ENCODE results near the gene GJC2. TPM values are rescaled to one million over a fixed set of nuclear protein-coding genes. Genes with fewer than 3 reads are reported as not detected.

The GJC2 gene
- total RNA-seq, 1 donor from 2014 or later: 0.75 TPM

DNA sequence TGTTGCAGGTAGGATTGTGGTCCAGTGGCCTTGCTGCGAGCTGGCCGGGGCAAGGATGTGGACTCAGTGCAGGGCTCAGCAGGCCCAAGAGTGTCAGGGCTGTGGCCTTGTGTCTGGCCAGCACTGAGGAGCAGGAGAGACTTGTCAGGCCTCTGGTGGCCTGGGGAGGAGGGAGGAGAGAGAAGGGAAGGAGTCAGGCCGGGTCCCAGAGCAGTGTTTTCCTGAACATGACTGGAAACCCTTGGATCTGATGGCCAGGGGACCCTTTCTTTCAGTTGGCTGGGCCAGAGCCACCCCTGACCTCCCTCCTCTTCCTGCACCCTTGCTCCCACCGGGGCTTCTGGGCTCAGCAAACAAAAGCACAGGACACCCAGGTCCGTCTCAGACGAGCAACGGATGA lies 20.9 kb downstream of the GJC2 start:
- intact Hi-C loops (cut with micrococcal nuclease): no loop called here

DNA sequence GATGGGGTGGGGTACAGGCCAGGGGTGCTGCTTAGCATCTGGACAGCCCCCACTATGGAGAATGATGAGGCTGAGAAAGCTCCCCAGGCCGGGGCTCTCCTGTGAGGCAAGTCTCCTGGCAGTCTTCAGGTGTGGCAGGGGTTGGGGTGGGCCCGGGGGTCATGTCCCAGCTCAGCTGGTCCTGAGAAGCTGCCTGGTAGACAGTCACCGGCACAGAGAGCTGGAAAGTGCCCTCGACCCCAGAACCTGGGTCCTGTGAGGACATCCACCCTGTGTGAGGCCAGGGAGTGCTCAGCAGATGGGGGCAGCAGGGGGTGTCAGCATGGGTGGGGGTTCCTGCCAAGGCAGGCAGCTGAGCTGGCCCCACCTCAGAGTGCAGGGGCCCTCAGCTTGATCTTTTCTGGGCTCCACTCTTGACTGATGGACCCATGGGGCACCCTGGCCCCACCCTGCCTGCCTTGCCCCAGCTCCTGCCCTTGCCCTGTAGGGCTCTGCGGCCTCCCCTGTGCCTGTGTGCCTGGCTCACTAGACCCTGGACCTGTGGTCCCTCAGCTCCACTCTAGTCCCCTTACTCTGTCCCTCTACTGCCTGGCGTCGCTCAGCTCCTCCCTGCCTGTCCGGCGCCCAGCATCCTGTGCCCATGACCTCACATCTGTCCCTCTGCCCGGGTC lies 21.6 kb downstream of the GJC2 start:
- intact Hi-C loops (cut with micrococcal nuclease): no loop called here

- intact Hi-C loops (cut with micrococcal nuclease): no loop called here
Observed at GRCh38 chr1:228172591-228173527, 23.1 kb downstream of the GJC2 start.

GRCh38 chr1:228173528-228174481 lies 24.1 kb downstream of the GJC2 start:
- intact Hi-C loops (cut with micrococcal nuclease): loop anchor here (1.0 to 2.0 kb wide), 2 partner anchors 8 to 39 kb away; no protein-coding TSS in a partner anchor

GRCh38 chr1:228174482-228175315 lies 25.0 kb downstream of the GJC2 start:
- intact Hi-C loops (cut with micrococcal nuclease): loop anchor here (1.0 to 2.0 kb wide), 2 partner anchors 8 to 38 kb away; no protein-coding TSS in a partner anchor

DNA sequence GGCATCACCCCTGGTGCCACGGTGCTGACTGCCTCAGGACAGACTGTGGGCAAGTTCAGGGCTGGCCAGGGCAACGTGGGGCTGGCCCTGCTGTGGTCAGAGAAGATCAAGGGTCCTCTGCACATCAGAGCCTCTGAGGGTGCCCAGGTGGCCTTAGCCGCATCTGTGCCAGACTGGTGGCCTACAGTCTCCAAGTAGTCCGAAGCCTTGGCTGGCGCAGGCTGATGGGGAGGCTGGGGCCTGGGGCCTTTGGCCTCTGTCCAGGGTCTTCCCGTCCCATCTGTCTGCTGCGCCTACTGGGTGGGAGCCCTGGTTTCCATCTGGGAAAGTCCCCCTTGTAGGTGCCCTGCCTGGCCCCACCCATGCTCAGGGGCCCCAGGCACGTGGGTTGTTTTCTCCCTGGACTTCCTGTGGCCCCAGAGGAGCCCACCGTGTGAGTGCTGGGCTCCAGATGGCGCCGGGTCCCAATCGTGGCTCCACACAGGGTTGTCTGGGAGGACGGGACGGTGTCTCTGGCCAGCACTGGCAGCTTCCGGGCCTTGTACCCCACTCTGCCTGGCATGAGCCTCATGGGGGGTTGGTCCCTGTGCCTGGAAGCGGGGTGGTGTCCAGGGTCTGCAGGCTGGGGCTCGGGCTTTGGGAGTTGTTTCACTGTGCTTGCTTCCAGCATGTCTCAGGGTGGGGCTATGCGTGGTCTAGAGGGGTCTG lies 25.7 kb downstream of the GJC2 start:
- intact Hi-C loops (cut with micrococcal nuclease): loop anchor here (2.0 kb wide), 1 partner anchor 37 kb away; no protein-coding TSS in a partner anchor

GRCh38 chr1:228176024-228176395 lies 26.3 kb downstream of the GJC2 start:
- intact Hi-C loops (cut with micrococcal nuclease): no loop called here

DNA sequence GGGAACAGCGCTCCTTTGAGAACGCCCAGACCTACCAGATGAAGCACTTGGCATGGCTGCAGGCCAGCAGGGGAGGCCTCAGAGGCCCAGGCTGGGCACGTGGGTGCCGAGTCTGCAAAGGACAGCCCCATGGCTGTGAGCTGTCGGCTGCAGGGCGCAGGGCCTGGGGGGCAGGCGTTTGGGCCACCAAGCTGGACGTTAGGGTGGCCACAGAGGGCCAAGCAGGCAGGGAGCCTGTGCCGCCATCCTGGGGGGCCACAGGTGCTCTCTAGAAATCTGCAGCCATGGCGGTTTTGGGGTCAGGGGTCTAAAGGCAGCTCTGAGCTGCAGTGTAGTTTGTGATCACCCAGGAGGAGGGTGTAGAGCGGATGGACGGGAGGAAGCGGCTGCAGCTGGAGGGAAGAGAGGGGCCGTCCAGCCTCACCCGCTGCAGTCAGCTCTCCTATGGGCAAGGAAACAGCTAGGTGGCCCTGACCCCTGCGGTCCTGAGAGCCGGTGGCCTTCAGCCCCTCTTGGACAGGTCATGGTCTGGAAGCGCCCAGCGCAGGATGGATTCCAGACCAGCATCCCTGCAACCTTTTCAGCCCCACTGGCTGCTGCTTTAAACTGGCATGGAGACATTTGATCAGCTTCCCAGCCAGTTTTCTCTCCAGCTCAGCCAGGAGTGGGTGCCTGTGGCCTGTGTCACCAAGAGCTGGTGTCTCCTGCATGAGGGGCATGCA lies 26.9 kb downstream of the GJC2 start:
- intact Hi-C loops (cut with micrococcal nuclease): no loop called here

DNA sequence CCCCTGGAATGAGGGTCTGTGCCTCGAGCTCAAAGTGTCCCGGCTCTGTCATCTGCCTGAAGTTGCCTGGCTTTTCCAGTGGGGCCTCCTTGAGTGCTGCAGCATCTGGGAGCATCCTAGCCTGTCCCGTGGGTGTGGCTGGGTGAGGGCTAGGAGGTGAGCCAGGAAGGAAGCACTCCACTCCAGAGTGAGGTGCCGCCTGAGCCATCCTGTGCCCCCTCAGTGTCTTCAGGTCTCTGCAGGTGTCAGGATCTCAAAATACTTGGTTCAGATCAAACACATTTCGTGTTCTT lies 27.4 kb downstream of the GJC2 start:
- intact Hi-C loops (cut with micrococcal nuclease): no loop called here

DNA sequence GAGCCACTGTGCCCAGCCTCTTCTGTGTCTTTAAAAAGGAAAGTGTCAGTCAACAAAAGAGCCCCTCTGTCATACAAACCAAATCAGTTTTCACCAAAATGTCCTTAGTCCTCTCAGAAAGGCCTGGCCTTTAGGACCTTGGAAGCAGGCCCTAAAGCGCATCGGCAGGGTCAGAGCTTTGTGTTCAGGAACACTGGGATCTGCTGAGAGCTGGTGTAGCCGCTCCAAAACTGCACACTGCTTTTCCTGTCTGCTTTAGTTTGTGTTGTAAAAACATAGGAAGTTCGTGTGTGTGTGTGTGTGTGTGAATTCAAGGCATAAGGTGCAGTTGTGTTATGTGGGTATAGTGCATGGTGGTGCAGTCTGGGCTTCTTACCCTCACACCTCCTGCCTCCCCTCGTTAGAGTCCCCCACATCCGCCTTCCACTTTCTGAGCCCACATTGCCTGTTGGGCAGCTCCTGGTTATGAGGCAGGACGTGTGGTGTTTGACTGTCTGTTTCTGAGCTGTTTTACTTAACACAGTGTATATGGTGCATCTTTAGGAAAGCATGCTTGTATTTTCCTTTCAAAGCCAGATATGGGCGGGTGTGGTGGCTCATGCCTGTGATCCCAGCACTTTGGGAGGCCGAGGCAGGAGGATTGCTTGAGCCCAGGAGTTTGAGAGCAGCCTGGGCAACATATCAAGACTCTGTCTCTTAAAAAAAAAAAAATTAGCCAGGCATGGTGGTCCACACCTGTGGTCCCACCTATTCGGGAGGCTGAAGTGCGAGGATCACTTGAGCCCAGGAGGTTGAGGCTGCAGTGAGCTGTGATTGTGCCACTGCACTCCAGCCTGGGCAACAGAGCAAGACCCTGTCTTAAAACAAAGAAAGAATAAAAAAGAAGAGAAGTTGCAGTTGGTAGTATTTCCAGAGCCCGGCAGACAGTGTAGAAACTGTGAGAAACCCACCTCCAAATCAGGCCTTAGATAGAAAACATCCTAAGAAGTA lies 28.3 kb downstream of the GJC2 start:
- intact Hi-C loops (cut with micrococcal nuclease): no loop called here

DNA sequence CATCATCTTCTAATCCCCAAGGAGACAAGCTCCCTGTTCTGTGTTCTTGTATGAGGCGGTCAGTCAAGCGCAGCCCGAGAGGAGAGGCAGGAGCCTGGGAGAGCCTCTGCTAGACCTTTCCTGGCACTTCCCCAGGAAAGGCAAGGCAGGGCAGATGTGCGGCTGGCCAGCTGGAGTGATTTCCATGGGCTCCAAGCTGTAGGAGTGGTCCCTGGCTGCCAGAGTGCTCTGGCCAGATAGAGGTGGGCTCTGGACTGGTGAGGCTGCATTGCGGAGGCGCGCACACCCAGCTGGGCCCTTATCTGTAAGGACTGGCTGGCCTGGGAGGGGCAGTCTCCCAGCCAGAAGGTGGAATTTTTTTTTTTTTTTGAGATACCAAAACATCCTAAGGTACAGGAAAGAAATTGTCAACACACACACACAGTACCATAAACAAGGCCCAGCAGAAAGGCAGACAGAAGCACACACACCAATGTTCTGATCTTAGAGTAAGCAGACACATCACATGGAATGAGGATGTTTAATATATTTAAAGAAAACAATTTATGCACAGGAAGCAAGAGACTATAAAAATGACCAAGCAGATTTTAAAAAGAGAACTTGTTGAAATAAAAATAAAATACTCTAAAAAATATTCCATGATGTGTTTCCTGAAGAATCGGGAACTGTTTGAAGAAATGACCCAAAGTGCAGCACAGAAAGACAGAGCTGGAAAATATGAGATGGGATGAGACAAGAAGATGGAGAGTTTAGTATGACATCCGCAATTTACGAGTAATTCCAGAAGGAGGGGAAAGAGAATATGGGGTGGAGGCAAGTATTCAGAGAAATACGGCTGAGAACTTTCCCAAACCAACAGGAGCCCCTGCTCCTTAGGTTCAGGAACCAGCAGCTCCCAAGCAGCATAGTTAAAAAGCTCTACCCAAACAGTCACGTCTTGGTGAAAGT lies 29.3 kb downstream of the GJC2 start:
- intact Hi-C loops (cut with micrococcal nuclease): no loop called here

DNA sequence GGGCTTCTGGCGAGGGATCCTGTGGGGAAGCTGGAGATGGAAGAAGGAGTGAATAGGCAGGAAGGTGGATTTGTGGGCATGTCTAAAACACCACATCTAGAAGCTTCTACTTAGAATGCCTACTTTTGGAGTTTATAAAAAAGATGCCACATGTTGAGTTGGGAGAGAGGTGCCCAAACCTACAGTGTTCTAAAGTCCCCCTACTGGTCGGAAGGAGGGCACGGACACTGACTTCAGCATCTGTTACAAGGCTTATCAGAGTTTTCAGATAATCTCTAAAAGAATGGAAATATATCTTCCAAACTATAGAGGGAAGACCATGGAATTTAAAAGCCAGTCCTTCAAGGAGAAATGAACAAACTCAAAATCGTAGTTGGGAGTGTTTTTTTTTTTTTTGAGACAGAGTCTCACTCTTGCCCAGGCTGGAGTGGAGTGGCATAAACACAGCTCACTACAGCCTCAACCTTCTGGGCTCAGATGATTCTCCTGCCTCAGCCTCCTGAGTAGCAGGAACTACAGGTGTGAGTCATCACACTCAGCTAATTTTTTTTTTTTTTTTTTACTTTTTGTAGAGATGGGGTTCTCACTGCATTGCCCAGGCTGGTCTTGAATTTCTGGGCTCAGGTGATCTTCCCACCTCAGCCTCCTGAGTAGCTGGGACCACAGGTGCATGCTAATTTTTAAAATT lies 30.7 kb downstream of the GJC2 start:
- intact Hi-C loops (cut with micrococcal nuclease): no loop called here

DNA sequence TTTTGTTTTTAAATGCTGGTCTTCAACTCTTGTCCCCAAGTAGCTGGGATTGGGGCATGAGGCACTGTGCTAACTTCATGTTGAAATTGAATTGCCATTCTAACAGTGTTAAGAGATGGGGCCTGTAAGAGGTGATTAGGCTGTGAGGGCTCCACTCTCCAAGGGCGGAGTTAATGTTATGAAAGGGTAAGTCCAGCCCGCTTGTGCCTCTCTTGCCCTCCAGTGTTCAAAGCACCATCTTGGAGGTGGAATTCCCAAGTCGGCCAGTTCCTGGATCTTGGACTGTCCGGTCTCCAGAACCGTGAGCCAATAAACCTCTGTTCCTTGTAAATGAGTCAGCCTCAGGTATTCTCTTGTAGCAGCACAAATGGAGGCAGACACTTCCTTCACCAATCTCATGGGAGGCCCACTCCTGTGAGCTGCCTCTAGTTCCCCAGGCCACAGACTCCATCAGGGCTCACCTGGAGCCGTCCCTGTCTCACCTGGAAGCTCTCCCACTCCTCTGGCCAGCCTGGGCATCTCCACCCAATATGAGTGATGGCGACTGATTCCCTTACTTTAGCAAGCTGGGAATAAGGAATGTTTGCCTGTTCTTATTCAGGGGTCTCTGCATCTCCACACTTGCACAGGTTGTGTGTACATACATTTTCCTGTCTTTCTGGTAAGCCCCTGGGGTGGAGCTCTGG lies 31.4 kb downstream of the GJC2 start:
- intact Hi-C loops (cut with micrococcal nuclease): no loop called here

DNA sequence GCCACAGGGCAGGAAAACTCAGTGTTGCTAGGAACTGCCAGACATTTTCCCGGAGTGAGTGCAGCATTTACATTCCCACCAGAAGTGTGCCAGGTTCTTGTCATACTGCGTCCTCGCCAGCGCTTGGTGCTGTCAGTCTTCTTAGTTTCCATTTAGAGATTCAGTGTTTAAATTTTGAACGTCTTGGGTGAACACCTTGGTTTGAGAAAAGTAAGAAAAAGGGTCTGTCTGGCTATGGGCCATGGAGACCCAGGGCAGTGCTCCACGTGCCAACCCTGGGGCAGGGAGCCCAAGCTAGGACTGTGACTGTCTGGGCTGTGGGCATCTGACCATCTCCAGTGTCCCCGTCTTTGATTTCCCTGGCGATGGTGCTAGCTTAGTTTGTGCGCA lies 31.9 kb downstream of the GJC2 start:
- intact Hi-C loops (cut with micrococcal nuclease): no loop called here

DNA sequence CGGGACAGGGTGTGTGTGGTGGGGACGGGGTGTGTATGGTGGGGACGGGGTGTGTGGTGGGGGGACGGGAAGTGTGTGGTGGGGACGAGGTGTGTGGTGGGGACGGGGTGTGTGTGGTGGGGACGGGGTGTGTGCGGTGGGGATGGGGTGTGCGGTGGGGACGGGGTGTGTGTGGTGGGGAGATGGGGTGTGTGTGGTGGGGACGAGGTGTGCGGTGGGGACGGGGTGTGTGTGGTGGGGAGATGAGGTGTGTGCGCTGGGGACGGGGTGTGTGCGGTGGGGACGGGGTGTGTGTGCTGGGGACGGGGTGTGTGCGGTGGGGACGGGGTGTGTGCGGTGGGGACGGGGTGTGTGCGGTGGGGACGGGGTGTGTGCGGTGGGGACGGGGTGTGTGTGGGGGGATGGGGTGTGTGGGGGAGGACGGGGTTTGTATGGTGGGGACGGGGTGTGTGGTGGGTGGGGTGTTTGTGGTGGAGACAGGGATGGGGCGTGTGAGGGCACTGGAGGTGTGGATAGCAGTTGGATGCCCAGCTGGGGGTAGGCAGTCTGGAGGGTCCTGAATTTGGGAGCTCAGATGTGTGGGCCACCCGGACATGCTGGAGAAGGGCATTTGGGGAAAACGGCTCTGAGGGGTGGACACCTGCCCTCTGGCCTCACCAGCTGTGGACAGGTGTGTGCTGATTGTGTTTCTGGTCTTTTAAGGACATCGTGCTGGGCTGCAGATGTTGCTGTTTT lies 32.7 kb downstream of the GJC2 start:
- intact Hi-C loops (cut with micrococcal nuclease): no loop called here

Measured in T-helper 2 cell treated with Interferon-gamma antibody and Interleukin-4, amounts not matched to agents 100 ng/mL and 5 ng/mL, for 36 hours (primary cell).